Measurements from ENCODE around the gene SYNE1. TPM values are rescaled to one million over a fixed set of nuclear protein-coding genes. Genes with fewer than 3 reads are reported as not detected.
"Not testable (repeated sequence)": the region's sequence is repeated elsewhere in the genome, so short reads cannot be mapped to it uniquely, and the experiment has no call there.

Gene SYNE1
- total RNA-seq, 1 donor from 2014 or later, result 12.7 TPM

DNA sequence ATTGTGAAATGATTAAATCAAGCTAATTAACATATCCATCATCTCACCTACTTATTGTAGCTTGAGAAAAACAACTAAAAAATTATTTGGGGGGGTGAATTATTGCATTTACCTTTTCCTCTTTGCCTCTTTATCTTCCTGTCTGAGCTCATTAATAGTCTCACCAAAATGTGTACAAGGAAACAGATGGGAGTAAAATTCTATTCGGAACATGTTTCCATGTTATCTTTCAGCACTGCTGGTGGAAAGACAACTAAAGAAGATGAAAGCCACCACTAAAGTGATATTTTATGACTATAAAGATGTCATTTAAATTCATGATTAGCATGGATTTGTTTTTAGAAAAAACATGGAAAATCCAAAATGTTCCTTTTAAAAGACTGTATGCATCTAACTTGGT lies 102.6 kb downstream of the SYNE1 start:
- Mint-ChIP-seq H3K4me1 (ENCODE audit: unreplicated experiment) (no peaks in the 10 kb centered on the region), H3K4me3 (ENCODE audit: unreplicated experiment) (no peak overlapping the region), H3K9me3 (ENCODE audit: unreplicated experiment) (no peaks in the 10 kb centered on the region), H3K27me3 (ENCODE audit: unreplicated experiment) (no peaks in the 10 kb centered on the region), H3K27ac (ENCODE audit: unreplicated experiment) (no peak overlapping the region), H3K36me3 (ENCODE audit: low read depth, unreplicated experiment) (no peaks in the 10 kb centered on the region)
- DNase-seq (ENCODE audit: low spot score), result no peak
- TF ChIP-seq, protein P1, sequence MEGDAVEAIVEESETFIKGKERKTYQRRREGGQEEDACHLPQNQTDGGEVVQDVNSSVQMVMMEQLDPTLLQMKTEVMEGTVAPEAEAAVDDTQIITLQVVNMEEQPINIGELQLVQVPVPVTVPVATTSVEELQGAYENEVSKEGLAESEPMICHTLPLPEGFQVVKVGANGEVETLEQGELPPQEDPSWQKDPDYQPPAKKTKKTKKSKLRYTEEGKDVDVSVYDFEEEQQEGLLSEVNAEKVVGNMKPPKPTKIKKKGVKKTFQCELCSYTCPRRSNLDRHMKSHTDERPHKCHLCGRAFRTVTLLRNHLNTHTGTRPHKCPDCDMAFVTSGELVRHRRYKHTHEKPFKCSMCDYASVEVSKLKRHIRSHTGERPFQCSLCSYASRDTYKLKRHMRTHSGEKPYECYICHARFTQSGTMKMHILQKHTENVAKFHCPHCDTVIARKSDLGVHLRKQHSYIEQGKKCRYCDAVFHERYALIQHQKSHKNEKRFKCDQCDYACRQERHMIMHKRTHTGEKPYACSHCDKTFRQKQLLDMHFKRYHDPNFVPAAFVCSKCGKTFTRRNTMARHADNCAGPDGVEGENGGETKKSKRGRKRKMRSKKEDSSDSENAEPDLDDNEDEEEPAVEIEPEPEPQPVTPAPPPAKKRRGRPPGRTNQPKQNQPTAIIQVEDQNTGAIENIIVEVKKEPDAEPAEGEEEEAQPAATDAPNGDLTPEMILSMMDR (IDR thresholded peaks at IDR 0.05; ENCODE audit: unreplicated experiment), result no peak

DNA sequence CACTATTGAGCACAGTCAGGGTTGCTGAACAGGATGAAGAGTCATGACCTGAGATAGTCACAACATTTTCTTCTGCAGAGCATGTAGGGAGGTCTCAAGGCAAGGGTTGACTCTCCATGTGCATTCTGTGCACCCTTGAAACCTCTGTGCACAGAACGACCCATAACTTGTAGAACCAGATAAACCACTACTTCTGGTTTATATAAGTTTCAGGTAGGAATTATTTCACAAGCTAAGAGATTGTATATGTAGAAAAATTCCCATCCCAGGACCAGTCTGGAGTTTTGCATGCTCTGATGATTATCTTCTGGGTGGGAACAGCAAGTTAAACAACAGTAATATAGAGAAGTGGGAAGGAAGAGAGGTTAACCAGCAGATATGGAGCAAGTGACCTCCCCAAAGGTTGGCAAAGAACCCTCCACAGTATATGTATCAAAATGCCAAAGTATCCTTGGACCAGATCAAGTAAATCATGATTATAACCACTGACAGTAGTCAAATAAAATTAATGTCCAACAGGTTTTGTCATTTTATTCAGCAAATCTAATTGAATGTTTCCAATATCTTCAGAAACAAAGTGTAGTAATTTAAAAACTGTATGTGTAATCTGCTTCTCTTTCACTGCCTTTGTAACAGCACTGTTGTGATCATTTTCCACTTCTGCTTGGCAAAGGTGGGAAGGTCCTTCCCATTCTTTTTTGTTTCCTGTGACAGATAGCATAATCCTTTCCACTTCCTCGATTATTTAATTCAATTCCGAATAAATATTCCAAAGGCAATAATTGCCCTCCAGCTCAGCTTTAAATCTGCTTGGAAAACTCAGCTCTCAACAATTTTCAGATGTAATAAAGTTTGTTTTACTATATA lies 104.4 kb downstream of the SYNE1 start:
- Mint-ChIP-seq H3K9me3 (ENCODE audit: unreplicated experiment) (no peaks in the 10 kb centered on the region), H3K27me3 (ENCODE audit: unreplicated experiment) (no peaks in the 10 kb centered on the region), H3K27ac (ENCODE audit: unreplicated experiment) (no peak overlapping the region), H3K4me3 (ENCODE audit: unreplicated experiment) (no peak overlapping the region), H3K4me1 (ENCODE audit: unreplicated experiment) (no peaks in the 10 kb centered on the region), H3K36me3 (ENCODE audit: low read depth, unreplicated experiment) (no peaks in the 10 kb centered on the region)
- TF ChIP-seq, protein P1 (IDR thresholded peaks at IDR 0.05; ENCODE audit: unreplicated experiment), result no peak
- DNase-seq (ENCODE audit: low spot score), result no peak

DNA sequence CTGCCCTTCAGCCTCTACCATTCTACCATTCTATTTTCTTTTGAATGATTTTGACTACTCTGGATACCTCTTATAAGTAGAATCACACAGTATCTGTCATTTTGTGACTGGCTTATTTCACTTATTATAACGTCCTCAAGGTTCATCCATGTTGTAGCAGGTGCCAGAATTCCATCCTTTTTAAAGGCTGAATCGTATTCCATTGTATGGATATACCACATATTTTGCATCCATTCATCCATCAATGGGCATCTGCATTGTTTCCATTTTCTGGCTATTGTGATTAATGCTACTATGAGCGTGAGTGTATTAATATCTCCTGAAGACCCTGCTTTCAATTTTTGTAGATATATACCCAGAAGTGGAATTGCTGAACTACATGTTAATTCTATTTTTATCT lies 105.5 kb downstream of the SYNE1 start:
- H3K27me3 Mint-ChIP-seq (ENCODE audit: unreplicated experiment), result no peaks in the 10 kb centered on the region
- no peak overlapping the region for H3K27ac Mint-ChIP-seq (ENCODE audit: unreplicated experiment)
- TF ChIP-seq, protein P1 (IDR thresholded peaks at IDR 0.05; ENCODE audit: unreplicated experiment), result no peak
- no peak for DNase-seq (ENCODE audit: low spot score)
- no peaks in the 10 kb centered on the region for H3K4me1 Mint-ChIP-seq (ENCODE audit: unreplicated experiment)
- no peak overlapping the region for H3K4me3 Mint-ChIP-seq (ENCODE audit: unreplicated experiment)
- no peaks in the 10 kb centered on the region for H3K9me3 Mint-ChIP-seq (ENCODE audit: unreplicated experiment)
- H3K36me3 Mint-ChIP-seq (ENCODE audit: low read depth, unreplicated experiment), result no peaks in the 10 kb centered on the region

- Mint-ChIP-seq H3K4me1 (ENCODE audit: unreplicated experiment) (no peaks in the 10 kb centered on the region), H3K36me3 (ENCODE audit: low read depth, unreplicated experiment) (no peaks in the 10 kb centered on the region), H3K9me3 (ENCODE audit: unreplicated experiment) (no peaks in the 10 kb centered on the region), H3K27me3 (ENCODE audit: unreplicated experiment) (no peaks in the 10 kb centered on the region), H3K4me3 (ENCODE audit: unreplicated experiment) (no peak overlapping the region), H3K27ac (ENCODE audit: unreplicated experiment) (no peak overlapping the region)
- DNase-seq (ENCODE audit: low spot score), result no peak
- TF ChIP-seq, protein P1 (IDR thresholded peaks at IDR 0.05; ENCODE audit: unreplicated experiment), result no peak
These were observed 107.8 kb downstream of the SYNE1 start for GRCh38 chr6:152529369-152529768.

- H3K9me3 Mint-ChIP-seq (ENCODE audit: unreplicated experiment); H3K4me1 Mint-ChIP-seq (ENCODE audit: unreplicated experiment); H3K27ac Mint-ChIP-seq (ENCODE audit: unreplicated experiment); H3K4me3 Mint-ChIP-seq (ENCODE audit: unreplicated experiment); H3K27me3 Mint-ChIP-seq (ENCODE audit: unreplicated experiment); H3K36me3 Mint-ChIP-seq (ENCODE audit: low read depth, unreplicated experiment); DNase-seq (ENCODE audit: low spot score): not testable (repeated sequence)
These were observed 123.0 kb downstream of the SYNE1 start for GRCh38 chr6:152514120-152514519.

Measured in endothelial cell (in vitro differentiated cells).